ENCODE data around the gene POLE3.
"Not testable (repeated sequence)": the region's sequence is repeated elsewhere in the genome, so short reads cannot be mapped to it uniquely, and the experiment has no call there.

Gene POLE3

DNA sequence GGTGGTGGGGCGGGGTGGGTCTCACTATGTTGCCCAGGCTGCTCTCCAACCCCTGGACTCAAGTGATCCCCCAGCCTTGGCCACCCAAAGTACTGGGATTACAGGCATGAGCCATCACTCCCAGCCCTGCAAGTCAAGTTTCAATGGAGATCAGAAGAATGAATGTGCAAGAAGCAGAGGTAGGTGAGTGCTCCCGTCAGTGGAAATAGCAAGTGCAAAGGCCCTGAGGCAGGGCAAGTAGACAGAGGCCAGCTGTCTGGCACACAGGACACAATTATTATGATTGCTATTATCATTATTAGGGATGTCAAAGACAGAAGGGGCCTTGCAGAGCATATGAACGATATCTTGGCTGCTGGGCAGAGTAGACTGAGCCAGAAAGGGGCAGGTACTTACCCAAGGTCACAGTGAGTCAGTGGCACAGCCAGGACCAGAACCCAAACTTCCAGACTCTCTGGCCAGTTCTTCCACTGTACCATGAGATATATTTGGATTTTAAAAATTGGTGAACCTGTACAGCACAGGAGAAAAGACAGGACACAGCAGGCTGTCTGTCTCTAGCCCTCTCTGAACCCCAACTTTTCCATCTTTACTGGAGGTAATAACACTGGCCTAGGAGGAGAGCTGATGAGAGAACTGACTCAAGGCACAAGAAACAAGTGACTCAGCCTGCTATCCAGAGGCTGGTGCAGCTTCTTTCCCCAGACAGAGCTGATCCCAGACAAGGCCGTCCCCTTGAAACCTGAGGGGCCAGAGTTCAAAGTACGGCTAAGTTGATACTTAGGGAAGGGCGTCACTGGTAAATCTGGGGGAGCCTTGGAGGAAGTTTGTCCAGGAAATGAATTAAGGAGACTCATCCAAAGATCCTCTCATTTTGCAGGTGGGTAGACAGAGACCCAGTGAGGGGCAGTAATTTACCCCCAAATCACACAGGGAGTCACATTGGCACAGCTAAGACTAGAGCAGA lies 35.1 kb downstream of the POLE3 start:
- DNase-seq: no peak

DNA sequence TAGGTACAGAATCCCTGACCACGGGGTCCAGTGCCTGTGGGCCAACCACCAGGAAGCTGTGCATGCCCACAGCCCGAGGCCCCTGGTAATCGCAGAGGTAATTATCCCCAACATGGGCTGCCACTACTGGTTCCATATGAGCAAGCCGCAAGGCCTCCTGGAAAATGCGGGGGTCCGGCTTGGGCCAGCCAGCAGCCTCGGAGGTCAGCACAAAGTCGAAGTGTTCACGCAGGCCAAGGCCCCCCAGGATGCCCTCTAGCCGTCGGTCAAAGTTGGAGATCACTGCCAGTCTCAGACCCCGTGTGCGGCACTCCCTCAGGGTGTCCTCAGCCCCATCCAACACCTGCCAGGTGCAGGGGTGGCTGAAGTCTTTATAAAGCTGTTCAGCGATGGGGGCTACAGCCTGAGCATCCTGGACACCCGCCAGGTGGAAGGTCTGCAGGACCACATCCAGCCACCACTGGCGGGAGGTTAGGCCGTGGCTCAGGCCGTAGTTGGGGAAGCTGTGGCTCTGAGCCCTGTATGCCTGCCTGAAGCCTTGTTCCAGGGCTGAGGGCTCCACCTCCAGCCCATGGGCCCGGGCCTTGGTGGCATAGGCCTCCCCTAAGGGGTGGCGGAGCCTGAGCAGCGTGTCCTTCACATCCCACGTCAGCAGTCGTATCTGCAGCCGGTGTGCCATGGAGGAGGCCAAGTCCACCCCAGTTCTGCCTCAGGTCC lies 36.6 kb downstream of the POLE3 start:
- no peak for DNase-seq

- no peak for DNase-seq
These were observed 37.2 kb downstream of the POLE3 start for GRCh38 chr9:113373256-113373655.

- DNase-seq: no peak
These were observed 38.4 kb downstream of the POLE3 start for GRCh38 chr9:113372059-113372458.

DNA sequence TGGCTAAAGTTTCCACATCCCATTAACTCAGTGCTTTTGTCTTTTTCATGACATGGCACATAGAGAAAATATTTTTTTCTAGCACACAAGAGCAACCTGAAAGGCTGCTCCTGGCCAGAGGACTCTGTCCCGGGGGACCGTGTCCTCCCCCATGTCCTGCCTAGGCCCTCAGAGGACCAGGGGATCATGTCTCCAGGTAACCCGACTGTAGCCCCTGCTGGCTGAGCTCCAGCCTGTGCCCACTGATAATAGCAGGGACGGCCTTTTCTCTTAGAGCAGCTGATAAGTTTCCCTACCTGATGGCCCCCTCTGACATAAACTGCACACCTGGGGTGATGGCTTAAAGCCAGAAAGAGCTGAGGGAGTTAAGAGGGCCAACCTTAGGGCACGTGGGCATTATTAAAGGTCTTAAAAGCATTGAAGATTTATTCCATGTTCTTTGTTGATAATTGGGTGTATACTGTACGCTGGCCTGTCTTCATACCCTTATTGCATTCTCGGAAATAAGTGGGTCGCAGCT lies 39.6 kb downstream of the POLE3 start:
- no peak for DNase-seq

DNA sequence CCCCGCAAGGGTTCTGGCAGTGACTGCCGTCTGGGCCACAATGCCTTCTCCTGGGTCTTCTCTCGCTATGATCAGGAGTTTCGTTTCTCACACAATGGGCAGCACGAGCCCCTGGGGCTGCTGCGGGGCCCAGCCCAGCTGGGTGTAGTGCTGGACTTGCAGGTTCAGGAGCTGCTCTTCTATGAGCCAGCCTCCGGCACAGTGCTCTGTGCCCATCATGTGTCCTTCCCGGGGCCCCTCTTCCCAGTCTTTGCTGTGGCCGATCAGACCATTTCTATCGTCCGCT lies 40.7 kb downstream of the POLE3 start:
- no peak for DNase-seq

- no peak for DNase-seq
These were observed 41.3 kb downstream of the POLE3 start for GRCh38 chr9:113368982-113369854.

DNA sequence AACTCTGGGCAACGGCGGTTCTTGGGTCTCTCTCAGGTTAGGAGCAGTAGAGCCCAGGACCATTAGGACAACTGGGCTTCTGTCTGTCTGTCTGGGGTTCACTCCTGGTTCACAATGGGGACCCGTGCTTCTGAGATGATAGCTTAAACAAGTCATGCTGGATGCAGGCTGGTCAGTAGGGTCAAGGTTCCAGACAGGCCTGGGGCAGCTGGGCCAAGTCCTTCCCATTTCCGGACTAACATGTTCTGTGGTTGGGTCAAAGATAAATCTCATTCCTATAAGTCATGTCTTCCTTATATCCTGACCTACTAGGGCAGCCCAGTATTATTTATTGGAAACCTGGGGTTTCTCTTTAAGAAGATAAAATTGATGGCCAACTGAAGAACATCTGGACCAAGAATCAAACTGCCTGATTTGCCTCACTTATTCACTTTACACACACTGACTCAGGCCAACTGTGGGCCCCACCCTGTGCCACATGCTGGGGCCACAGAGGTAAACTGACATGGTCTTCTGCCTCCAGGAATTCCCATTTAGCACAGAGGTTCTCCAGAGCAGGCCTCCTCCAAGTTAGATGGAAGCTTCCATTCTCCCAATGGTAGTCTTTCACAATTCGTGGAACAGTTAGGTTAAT lies 42.0 kb downstream of the POLE3 start:
- DNase-seq: no peak

GRCh38 chr9:113365652-113366051 lies 44.8 kb downstream of the POLE3 start:
- DNase-seq: not testable (repeated sequence)

DNA sequence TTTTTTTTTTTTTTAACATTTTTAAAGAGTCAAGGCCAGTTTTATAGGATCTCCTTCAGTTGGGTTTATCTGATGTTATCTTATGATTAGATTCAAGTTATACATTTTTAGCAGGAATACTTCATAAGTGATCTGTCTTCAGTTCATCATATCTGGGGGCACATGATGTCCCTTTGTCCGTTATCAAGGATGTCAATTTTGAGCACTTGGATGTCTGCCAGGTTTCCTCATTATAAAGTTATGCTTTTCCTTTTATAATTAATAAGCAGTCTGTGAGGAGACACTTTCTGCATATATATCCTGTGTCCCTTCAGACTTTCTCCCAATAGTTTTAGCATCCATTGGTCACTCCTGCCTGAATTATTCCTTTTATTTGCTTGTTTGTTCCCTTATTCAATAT lies 45.5 kb downstream of the POLE3 start:
- no peak for DNase-seq

DNA sequence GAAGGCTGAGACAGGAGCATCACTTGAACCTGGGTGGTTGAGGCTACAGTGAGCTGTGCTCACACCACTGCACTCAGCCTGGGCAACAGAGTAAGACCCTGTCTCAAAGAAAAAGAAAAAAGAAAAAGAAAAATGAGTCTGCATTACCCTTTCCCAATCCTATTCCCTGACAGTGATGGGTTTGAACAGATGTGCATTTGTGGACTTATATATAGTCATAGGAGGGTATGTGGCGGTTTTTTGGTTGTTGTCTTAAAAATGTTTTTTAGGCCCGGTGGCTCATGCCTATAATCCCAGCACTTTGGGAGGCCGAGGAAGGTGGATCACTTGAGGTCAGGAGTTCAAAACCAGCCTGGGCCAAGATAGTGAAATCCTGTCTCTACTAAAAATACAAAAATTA lies 47.1 kb downstream of the POLE3 start:
- DNase-seq: no peak

DNA sequence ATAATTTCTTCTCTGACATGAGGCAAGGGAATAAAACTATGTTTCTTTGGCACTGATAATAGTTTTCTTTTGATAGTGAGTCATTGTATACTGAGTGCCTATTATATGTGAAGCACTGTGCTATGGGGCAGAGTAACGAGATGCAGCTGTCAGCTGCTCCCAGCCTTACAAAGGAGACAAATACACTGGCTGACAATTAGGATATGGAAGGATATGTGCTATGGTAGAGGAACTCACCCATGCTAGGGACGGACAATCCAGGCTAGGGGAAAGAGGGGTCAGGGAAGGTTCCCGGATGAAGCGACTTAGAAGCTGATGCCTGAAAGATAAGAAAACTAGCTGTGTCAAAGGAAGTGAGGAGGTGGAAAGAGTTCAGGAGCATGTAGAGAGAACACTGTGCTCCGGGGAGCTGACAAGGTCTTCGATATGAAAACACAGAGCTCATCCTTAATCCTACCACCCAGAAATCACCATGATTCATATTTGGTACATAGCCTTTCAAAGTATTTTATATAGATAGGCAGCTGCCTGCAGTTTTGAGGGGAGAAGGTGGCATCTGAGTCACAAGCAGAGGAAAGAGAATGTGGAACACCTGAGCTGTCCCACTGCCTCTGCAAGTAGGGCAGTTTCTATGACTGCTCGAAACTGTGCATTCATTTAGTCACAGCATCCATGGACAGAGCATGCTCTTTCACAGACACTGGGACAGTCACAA lies 49.0 kb downstream of the POLE3 start:
- no peak for DNase-seq

DNA sequence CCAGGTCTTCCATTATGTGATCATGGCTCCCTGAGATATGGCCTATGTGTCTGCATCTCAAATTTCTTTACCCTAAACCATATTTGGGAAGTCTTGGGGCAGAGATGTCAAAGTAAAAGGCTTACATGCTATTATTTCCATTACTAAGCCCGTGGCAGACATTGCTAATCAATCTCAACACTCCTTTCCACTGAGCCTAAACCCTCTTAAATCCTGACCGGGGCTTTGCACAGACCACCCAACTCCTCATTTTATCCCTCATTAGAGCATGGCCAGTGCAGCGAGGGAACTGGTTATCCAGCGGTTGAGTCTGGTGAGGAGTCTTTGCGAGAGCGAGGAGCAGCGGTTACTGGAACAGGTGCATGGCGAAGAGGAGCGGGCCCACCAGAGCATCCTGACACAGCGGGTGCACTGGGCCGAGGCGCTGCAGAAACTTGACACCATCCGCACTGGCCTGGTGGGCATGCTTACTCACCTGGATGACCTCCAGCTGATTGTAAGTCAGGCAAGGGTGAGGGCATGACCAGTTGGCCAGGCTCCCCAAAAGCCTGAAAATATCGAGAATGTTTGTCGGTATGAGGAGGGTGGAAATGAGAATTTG lies 50.1 kb downstream of the POLE3 start:
- DNase-seq: no peak

GRCh38 chr9:113359385-113359784 lies 51.1 kb downstream of the POLE3 start:
- DNase-seq: no peak
